GM18502 (cell line): ENCODE results near the gene TNFAIP1.

Experiments
- ATAC-seq: cut with Tn5 transposase; IDR thresholded peaks from one replicate; pipeline ENCODE4 v1.9.1; 2021; ENCODE audit warnings: mild to moderate bottlenecking; ENCODE audit not compliant: unreplicated experiment, poor library complexity

The TNFAIP1 gene

GRCh38 chr17:28344011-28344410 lies 8.4 kb downstream of the TNFAIP1 start:
- no peak for ATAC-seq

DNA sequence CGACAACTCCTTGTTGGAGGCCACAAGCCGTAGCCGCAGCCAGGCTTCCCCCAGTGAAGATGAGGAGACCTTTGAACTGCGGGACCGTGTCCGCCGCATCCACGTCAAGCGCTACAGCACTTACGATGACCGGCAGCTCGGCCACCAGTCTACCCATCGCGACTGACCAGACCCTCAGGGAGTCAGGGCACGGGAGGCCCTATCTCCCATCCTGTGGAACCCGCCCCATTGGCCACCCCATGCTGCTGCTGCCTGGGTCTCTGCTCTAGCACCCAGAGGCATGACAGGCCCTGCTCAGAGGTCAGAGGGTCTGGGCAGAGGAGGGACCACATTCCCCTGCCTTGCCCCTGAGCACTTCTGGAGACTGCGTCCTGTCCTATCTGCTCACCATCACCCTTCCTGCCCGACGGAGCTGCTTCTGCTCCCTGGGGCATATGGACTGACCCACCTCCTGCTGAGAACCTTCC lies 8.9 kb downstream of the TNFAIP1 start:
- no peak for ATAC-seq

- no peak for ATAC-seq
Observed at GRCh38 chr17:28345419-28346198, 10.0 kb downstream of the TNFAIP1 start.

GRCh38 chr17:28346199-28346580 lies 10.6 kb downstream of the TNFAIP1 start:
- no peak for ATAC-seq

- ATAC-seq: no peak
Observed at GRCh38 chr17:28346746-28347246, 11.2 kb downstream of the TNFAIP1 start.

DNA sequence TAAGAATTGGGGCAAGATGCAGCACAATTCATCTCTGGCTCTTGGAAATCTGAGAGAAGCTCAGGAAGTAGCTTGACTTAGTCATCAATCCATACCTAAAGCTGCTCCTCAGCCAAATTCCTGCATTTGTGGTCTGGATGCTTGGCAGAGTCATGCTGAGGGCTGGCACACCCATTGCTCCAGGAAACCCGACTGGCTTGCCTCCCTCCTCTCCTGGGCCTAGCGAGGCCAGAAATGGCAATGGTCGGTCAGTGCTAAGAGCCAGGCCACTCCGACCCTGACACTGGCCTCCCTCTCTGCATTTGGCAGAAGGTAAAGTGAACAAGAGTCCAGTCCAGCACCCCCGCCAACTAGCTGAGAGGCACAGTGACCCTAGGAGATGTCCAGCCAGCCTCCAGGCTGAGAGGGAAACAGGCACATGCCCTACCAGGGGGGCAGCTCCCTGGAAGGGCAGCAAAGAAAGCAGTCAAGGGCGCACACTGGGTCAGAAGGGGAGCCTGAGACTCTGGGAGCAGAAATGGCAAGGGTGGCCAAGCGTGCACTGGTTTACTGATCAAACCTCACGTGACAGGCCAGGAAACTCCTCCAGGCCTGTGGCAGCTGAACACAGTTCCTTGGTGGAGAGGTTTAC lies 11.8 kb downstream of the TNFAIP1 start:
- no peak for ATAC-seq

- no peak for ATAC-seq
Observed at GRCh38 chr17:28348979-28349378, 13.4 kb downstream of the TNFAIP1 start.

GRCh38 chr17:28350271-28350670 lies 14.7 kb downstream of the TNFAIP1 start:
- no peak for ATAC-seq

DNA sequence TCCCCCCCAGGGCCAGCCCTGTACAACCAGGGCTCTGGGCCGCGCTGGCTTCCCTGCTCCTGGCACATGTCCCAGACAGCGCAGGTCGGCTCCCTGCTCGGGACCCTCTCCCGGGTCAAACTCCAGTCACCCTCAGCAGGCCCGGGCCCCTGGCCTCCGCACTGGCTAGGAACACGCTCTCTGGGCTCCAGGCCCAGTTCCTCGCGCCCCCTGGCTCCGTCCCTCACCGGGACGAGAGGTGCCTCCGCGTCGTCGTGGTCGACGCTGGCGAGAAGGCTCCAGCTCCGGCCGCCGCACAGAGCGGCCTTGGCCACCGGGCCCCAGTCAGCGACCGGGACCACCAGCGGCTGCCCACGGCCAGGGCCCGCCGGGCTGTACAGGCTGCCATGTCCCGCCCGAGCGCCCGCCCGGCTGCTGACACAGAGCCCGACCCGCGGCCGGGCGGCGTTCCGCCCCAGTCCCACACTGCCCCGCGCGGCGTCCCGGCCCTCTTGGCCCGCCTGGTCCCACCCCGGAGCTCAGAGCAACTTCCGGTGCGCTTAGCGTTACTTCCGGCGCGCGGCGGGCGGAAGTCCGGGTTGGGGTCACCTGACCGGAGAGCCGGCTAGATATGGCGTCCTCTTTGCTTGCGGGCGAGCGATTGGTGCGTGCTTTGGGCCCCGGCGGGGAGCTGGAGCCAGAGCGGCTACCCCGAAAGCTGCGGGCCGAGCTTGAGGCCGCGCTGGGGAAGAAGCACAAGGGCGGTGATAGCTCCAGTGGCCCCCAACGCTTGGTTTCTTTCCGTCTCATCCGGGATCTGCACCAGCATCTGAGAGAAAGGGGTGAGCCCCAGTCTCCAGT lies 21.7 kb downstream of the TNFAIP1 start, which contains the start of gene POLDIP2:
POLDIP2 (minus strand) TSS at position 467 of the 840 bp plus-strand sequence; CDS start at position 388, 79 bp downstream.
- ATAC-seq: peak; percentile 94

DNA sequence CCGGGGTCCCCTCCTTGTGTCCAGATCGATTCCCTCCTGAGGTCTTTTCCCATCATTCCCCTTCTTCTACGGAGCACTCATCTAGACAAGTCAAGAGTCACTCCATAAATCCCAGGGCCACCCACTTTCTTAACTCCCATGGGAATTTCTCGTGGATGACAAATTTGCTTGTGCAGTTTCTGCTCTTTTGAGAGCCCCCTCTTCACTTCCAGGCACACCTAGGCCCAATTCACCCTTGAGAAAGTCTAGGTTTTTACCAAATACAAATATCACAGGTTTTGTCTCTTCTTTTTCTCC lies 22.3 kb downstream of the TNFAIP1 start:
- no peak for ATAC-seq

DNA sequence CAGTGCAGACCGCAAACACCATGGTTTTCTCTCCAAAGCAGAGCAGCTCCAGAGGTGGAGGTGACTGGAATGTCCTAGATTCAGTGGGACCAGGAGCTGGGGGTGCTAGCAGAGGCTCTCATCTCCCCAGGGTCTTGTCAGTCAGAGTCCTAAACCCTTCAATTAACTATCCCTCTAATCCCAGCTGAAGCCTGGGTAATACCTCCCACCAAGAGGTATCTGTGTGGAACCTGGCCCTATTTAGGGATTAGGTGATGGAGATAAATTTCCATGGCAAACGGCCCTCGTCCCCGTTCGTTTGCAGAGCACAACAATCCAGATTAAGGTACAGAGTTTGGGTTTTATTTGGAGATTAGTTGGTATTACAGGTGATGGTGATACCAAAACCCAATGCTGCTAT lies 27.6 kb downstream of the TNFAIP1 start:
- ATAC-seq: no peak

DNA sequence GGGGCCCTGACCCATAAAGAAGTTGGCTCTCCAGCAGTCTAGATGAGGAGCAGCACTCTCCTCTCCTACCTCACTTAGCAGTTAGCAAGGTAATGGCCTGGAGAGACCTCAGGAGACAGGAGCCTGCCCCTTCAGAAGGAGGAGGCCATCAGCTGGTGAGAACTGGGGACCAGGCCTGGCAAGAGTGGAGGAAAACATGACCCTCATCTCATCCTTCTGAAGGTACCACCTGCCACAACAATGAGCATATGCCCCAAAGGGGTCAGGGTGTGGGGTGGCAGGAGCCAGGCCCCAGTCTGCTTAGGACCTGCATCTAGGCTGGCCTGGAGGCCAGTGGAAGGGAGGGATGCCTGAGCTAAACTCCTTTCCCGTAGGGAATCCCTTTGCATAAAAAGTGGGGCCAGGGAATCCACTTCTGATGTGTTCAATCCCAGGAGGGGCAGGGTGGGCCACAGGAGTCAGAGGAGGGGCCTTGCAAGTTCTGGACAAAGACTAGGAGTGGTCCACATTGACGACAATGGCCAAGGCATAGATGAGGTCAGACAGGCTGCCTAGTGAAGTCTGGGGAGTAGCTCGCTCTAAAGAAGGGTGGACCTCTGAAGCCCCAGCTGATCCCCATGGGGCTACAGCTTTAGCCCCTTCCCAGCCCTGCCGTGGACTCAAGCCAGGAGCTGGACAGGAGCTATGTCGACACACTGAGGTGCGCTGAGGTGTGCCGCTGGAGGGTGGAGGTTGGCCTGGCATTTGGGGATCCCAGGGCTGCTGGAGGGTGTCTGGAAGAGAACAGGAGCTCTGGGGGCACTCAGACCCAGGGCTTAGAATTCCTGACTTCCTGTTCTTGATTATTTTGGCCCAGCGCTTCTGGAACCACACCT lies 28.5 kb downstream of the TNFAIP1 start:
- no peak for ATAC-seq

GRCh38 chr17:28364665-28365363 lies 29.3 kb downstream of the TNFAIP1 start, which contains the start of gene SEBOX:
SEBOX (minus strand) TSS chr17:28365199; CDS start chr17:28365151, 48 bp downstream.
- no peak for ATAC-seq

- no peak for ATAC-seq
Observed at GRCh38 chr17:28365487-28365886, 29.9 kb downstream of the TNFAIP1 start.

DNA sequence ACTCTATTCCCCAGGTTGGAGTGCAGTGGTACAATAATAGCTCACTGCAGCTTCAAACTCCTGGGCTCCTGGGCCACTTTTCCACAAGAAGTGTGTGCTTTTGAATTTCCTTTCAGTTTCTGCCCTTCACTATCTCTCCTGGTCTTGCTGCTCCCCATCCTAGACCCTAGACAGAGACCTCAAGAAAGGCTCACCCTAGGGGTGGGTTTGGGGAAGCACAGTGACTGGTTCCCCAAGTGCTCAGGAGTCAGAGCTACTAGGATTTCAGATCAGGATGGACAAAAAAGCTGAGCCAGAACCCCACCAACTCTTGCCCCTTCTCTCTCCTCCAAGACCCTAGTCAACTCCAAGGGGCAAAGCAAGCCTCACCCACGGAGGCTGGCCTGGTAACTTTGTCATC lies 31.0 kb downstream of the TNFAIP1 start:
- ATAC-seq: no peak

- ATAC-seq: no peak
Observed at GRCh38 chr17:28367641-28368305, 32.2 kb downstream of the TNFAIP1 start.

DNA sequence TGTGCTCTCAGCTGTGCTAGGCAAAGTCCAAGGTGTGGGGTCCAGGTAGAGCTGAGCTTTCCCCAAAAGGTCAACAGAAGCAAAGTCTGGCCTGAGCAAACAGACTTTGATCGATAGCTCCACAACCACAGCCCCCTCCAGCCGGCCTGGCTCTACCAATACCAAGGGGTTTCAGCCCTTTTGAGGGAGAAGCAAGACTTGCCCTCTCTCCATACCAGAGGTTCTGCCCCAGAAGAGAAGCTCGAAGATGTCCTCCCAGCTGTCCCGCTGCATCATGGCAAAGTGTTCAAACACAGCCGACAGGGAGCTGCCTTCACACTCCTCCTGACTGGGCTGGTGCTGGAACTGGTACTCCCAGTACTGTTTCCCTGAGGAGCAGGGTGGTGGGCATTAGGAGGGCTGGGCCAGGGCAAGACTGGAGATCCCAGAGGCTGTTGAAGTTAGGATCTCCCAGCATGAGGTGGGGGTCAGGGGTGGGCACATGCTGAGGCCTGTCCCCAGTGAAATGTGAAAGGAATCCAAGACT lies 32.8 kb downstream of the TNFAIP1 start:
- ATAC-seq: no peak

DNA sequence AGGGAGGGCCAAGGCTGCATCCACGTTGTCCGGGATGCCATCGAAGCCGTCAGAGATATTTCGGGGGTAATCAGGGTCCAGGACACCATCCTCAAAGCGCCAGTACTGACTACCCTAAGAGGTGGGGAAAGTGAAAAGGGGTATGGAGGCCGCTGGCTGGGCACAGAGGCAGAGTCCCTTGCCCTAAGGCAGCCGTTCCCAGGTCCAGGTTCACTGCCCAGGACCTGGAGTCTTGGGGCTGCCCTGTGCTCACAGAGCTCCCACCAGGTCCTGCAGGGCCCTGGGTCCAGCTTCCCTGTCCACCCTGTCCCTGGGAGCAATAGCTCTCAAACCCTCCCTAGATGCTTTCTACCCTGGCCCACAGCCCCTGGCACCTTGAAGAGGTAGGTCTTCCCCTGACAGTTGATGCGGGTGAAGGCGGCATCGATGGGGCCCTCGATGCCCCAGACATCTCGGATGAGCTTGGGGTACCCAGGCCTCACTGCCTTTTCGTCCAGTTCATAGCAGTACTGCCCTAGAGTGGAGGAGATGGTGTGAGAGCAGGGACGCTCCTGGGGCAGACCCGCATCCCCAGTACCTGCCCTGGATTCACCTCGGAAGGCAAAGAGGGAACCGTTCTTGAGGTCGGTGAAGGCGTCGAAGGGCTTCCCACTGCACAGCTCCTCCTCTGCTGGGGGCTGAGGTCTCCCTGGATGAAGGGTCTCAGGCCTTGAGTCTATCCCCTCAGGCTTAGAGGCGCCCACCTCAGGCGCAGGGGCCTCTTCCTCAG lies 33.5 kb downstream of the TNFAIP1 start:
- ATAC-seq: no peak
